Trophoblast cell (in vitro differentiated cells and primary cell): ENCODE data around the gene DOCK10.

Experiments used
- DNase-seq, 2 donors: peaks; one replicate each; pipeline ENCODE4 v3.0.0-alpha.2; 2016
- H2AFZ ChIP-seq: 2 replicates; pipeline ENCODE4 v1.6.1; 2013; ENCODE audit warnings: low read length, moderate library complexity, mild to moderate bottlenecking; ENCODE audit not compliant: insufficient read depth, poor library complexity
- H2AK5ac ChIP-seq: 2 replicates; pipeline ENCODE4 v1.6.1; 2013; ENCODE audit warnings: mild to moderate bottlenecking, low read length
- H2BK120ac ChIP-seq: 2 replicates; pipeline ENCODE4 v1.6.1; 2013; ENCODE audit warnings: low read length, mild to moderate bottlenecking, moderate library complexity; ENCODE audit not compliant: insufficient read depth, poor library complexity
- H2BK12ac ChIP-seq: 2 replicates; pipeline ENCODE4 v1.6.1; 2013; ENCODE audit warnings: mild to moderate bottlenecking, low read length, moderate library complexity
- H2BK5ac ChIP-seq: 2 replicates; pipeline ENCODE4 v1.6.1; 2013; ENCODE audit warnings: low read length, low read depth, moderate library complexity, mild to moderate bottlenecking; ENCODE audit not compliant: poor library complexity
- H3K14ac ChIP-seq: 2 replicates; pipeline ENCODE4 v1.6.1; 2013; ENCODE audit warnings: mild to moderate bottlenecking, low read length
- H3K18ac ChIP-seq: 2 replicates; pipeline ENCODE4 v1.6.1; 2013; ENCODE audit warnings: mild to moderate bottlenecking, low read length
- H3K23ac ChIP-seq: 2 replicates; pipeline ENCODE4 v1.6.1; 2013; ENCODE audit warnings: low read length
- H3K27ac ChIP-seq: 2 replicates; pipeline ENCODE4 v1.5.1; 2013; ENCODE audit warnings: low read depth, mild to moderate bottlenecking, inconsistent platforms, low read length, moderate library complexity
- H3K27me3 ChIP-seq: 2 replicates; pipeline ENCODE4 v1.6.1; 2013; ENCODE audit warnings: inconsistent platforms, mild to moderate bottlenecking, low read length, moderate library complexity; ENCODE audit not compliant: insufficient read depth
- H3K36me3 ChIP-seq, 2 experiments: 1 replicate in 1 of 2; 2 replicates in 1 of 2; pipeline ENCODE4 v1.6.1; 2013; ENCODE audit warnings: low read length in 2 of 2, mild to moderate bottlenecking in 2 of 2, moderate library complexity in 1 of 2; ENCODE audit not compliant: insufficient read depth in 2 of 2, control insufficient read depth in 1 of 2
- H3K4ac ChIP-seq: 2 replicates; pipeline ENCODE4 v1.6.1; 2013; ENCODE audit warnings: low read depth, mild to moderate bottlenecking, low read length, moderate library complexity
- H3K4me1 ChIP-seq, 2 experiments: 1 replicate in 1 of 2; 2 replicates in 1 of 2; pipeline ENCODE4 v1.6.1; 2013; ENCODE audit warnings: low read length in 2 of 2, mild to moderate bottlenecking in 2 of 2, moderate library complexity in 1 of 2; ENCODE audit not compliant: insufficient read depth in 2 of 2, control insufficient read depth in 1 of 2
- H3K4me2 ChIP-seq: 2 replicates; pipeline ENCODE4 v1.6.1; 2013; ENCODE audit warnings: inconsistent platforms, mild to moderate bottlenecking, low read length, moderate library complexity
- H3K4me3 ChIP-seq: 2 replicates; pipeline ENCODE4 v1.5.1; 2013; ENCODE audit warnings: mild to moderate bottlenecking, low read depth, low read length, inconsistent platforms
- H3K79me1 ChIP-seq: one replicate; pipeline ENCODE4 v1.6.1; 2013; ENCODE audit warnings: low read length
- H3K79me2 ChIP-seq: 2 replicates; pipeline ENCODE4 v1.6.1; 2013; ENCODE audit warnings: low read length, mild to moderate bottlenecking; ENCODE audit not compliant: control insufficient read depth, insufficient read depth, poor library complexity
- H3K9ac ChIP-seq: 2 replicates; pipeline ENCODE4 v1.6.1; 2013; ENCODE audit warnings: mild to moderate bottlenecking, low read length
- H3K9me3 ChIP-seq: 2 replicates; pipeline ENCODE4 v1.6.1; 2013; ENCODE audit warnings: low read depth, mild to moderate bottlenecking, control low read depth, inconsistent platforms, low read length; ENCODE audit not compliant: insufficient read depth
- H4K12ac ChIP-seq: 2 replicates; pipeline ENCODE4 v1.6.1; 2013; ENCODE audit warnings: low read depth, mild to moderate bottlenecking, low read length, moderate library complexity
- H4K8ac ChIP-seq: 2 replicates; pipeline ENCODE4 v1.6.1; 2013; ENCODE audit warnings: low read depth, mild to moderate bottlenecking, low read length, moderate library complexity
- H4K91ac ChIP-seq: one replicate; pipeline ENCODE4 v1.6.1; 2013; ENCODE audit warnings: low read depth, mild to moderate bottlenecking, low read length, moderate library complexity
- WGBS: extraction: QIAGEN DNeasy Blood & Tissue Kit; methylation state at CpG from one replicate; pipeline ENCODE4 v1.1.7; 2013; ENCODE audit warnings: missing lambda C conversion rate; ENCODE audit not compliant: insufficient read length, insufficient coverage; ENCODE audit errors: extremely low coverage; 5-methylcytosine and 5-hydroxymethylcytosine counted together

Gene DOCK10

GRCh38 chr2:224948005-224948404, 94.3 kb downstream of the DOCK10 start:
- Histone ChIP-seq H3K18ac (no peak overlapping the region), H2AK5ac (no peak overlapping the region), H3K4me3 (no peak overlapping the region), H3K79me1 (no peaks in the 10 kb centered on the region), H3K23ac (no peak overlapping the region), H3K9me3 (no peaks in the 10 kb centered on the region), H3K4ac (no peak overlapping the region), H3K4me2 (no peak overlapping the region), H2BK12ac (no peak overlapping the region), H2BK120ac (no peak overlapping the region), H3K14ac (no peak overlapping the region), H3K9ac (no peak overlapping the region), H3K79me2 (no peaks in the 10 kb centered on the region), H4K8ac (no peak overlapping the region), H3K27ac (no peak overlapping the region), H3K36me3 (no peaks in the 10 kb centered on the region), H3K27me3 (no peaks in the 10 kb centered on the region), H2AFZ (no peak overlapping the region), H3K4me1 (no peaks in the 10 kb centered on the region), H4K91ac (no peak overlapping the region), H4K12ac (no peak overlapping the region), H2BK5ac (no peak overlapping the region)
- DNase-seq, result no peak

GRCh38 chr2:224947566-224947965, 94.7 kb downstream of the DOCK10 start:
- Histone ChIP-seq H3K4me1 (no peaks in the 10 kb centered on the region), H3K79me1 (no peaks in the 10 kb centered on the region), H3K27me3 (no peaks in the 10 kb centered on the region), H3K4me2 (no peak overlapping the region), H3K9me3 (no peaks in the 10 kb centered on the region), H2AK5ac (no peak overlapping the region), H3K4me3 (no peak overlapping the region), H4K91ac (no peak overlapping the region), H3K9ac (no peak overlapping the region), H2BK120ac (no peak overlapping the region), H3K23ac (no peak overlapping the region), H3K4ac (no peak overlapping the region), H3K18ac (no peak overlapping the region), H3K79me2 (no peaks in the 10 kb centered on the region), H4K8ac (no peak overlapping the region), H3K36me3 (no peaks in the 10 kb centered on the region), H2BK12ac (no peak overlapping the region), H3K27ac (no peak overlapping the region), H3K14ac (no peak overlapping the region), H4K12ac (no peak overlapping the region), H2AFZ (no peak overlapping the region), H2BK5ac (no peak overlapping the region)
- DNase-seq, result no peak
- no CpG with 5 or more reads among the region's 4 CpGs for WGBS

GRCh38 chr2:224946895-224947294, 95.4 kb downstream of the DOCK10 start:
- Histone ChIP-seq H4K91ac (no peak overlapping the region), H3K14ac (no peak overlapping the region), H3K4me1 (no peaks in the 10 kb centered on the region), H2BK12ac (no peak overlapping the region), H2AK5ac (no peak overlapping the region), H3K4me3 (no peak overlapping the region), H3K27me3 (no peaks in the 10 kb centered on the region), H2AFZ (no peak overlapping the region), H3K4me2 (no peak overlapping the region), H3K18ac (no peak overlapping the region), H3K36me3 (no peaks in the 10 kb centered on the region), H2BK120ac (no peak overlapping the region), H3K79me1 (no peaks in the 10 kb centered on the region), H3K9ac (no peak overlapping the region), H3K23ac (no peak overlapping the region), H4K8ac (no peak overlapping the region), H3K4ac (no peak overlapping the region), H2BK5ac (no peak overlapping the region), H3K79me2 (no peaks in the 10 kb centered on the region), H3K9me3 (no peaks in the 10 kb centered on the region), H3K27ac (no peak overlapping the region), H4K12ac (no peak overlapping the region)
- DNase-seq, result peak in 1 of 2 donors; percentile 19
- 100% methylated on average over 3 of the region's 7 CpGs for whole genome bisulfite sequencing

DNA sequence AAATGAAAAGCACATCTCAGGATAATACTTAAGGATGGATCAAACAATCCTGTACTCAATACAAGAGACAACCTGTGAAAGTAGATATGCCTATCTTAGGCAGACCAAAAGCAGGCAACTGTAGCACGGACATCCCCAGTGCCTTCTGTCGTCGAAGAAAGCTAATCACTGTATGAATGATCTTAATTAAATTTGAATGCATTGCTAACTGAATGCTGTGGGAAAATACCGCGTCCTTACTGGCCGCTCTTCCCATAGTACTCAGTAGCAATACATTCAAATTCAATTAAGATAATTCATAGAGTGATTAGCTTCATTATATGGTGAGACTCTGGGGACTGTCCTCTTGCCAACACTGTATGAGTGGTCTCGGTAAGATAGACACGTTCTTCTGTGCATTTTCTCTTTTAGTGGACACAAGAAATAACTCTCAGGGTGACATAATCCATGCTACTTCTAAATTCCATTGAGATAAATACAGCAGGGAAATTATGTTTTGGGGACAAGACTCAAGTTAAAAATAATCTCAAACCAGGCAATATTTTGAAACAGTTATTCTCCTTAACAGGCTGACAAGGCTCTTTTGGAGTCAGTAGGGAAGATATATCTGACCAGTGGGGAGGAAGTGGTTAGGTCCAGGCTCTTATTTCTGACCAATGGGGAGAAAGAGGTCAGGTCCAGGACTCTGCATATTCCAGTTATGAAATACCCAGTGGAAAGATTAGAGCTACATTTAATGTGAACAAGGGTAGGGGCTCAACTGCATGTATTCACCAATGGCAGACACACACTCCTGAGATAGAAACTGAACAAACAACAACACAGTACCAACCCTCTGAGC, 97.3 kb downstream of the DOCK10 start:
- H3K79me2 ChIP-seq, result no peaks in the 10 kb centered on the region
- no peak overlapping the region for H4K8ac ChIP-seq
- no peak overlapping the region for H4K91ac ChIP-seq
- no peak overlapping the region for H4K12ac ChIP-seq
- no peak for DNase-seq
- H3K14ac ChIP-seq, result no peak overlapping the region
- H2AFZ ChIP-seq, result no peak overlapping the region
- no peaks in the 10 kb centered on the region for H3K4me1 ChIP-seq
- no peak overlapping the region for H3K4me2 ChIP-seq
- no peak overlapping the region for H3K4ac ChIP-seq
- H3K36me3 ChIP-seq, result no peaks in the 10 kb centered on the region
- H3K4me3 ChIP-seq, result no peak overlapping the region
- no peak overlapping the region for H2BK120ac ChIP-seq
- H2AK5ac ChIP-seq, result no peak overlapping the region
- H3K23ac ChIP-seq, result no peak overlapping the region
- no peaks in the 10 kb centered on the region for H3K9me3 ChIP-seq
- H3K27me3 ChIP-seq, result no peaks in the 10 kb centered on the region
- no peak overlapping the region for H3K27ac ChIP-seq
- H3K79me1 ChIP-seq, result no peaks in the 10 kb centered on the region
- no peak overlapping the region for H2BK5ac ChIP-seq
- no peak overlapping the region for H2BK12ac ChIP-seq
- no CpG with 5 or more reads among the region's 8 CpGs for WGBS
- no peak overlapping the region for H3K9ac ChIP-seq
- H3K18ac ChIP-seq, result no peak overlapping the region
